GM18499 (cell line): Measurements from ENCODE around the gene OR1I1.

Experiments
- ATAC-seq: cut with Tn5 transposase; IDR thresholded peaks from one replicate; pipeline ENCODE4 v1.9.1; 2021; ENCODE audit warnings: moderate number of reproducible peaks; ENCODE audit not compliant: insufficient read depth, unreplicated experiment

OR1I1 gene

DNA sequence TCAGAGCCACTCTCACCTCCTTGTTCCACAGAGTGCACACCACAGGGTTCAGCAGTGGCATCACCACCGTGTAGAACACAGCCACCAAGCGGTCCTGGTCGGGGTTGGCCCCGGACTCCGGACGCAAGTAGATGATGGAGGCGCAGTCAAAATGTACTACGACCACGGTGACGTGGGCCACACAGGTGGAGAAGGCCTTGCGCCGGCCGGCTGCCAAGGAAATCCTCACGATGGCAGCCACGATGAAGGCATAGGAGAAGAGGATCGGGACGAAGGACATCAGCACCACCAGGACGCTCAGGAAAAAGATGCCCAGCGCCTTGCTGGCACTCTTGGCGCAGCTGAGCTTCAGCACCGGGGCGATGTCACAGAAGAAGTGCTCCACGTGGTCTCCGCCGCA is 59.1 kb downstream of the OR1I1 start:
- ATAC-seq: no peak

DNA sequence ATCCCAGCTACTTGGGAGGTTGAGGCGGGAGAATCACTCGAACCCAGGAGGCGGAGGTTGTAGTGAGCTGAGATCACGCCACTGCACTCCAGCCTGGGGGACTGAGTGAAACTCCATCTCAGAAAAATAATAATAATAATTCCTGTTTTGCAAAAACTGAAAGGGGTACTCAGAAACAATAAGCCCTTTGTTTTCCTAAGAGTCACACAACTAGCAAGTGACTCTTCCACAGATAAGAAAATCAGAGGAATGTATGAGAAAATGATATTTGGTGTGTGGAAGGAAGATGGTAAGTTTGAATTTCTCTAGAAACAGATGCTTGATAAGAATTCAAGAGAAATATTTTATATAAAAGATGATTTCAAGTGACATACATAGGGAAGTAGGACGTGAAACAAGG is 60.3 kb downstream of the OR1I1 start:
- no peak for ATAC-seq
